IPS-NIHi7 (cell line): ENCODE measurements around the gene SPINK13.
"Not testable (repeated sequence)": the region's sequence is repeated elsewhere in the genome, so short reads cannot be mapped to it uniquely, and the experiment has no call there.

Source experiments
- DNase-seq: peaks from one replicate; pipeline ENCODE4 v3.0.0; 2012; ENCODE audit warnings: mixed read lengths; ENCODE audit errors: extremely low spot score

Gene SPINK13

GRCh38 chr5:148268566-148268965, at the start of gene SPINK13:
SPINK13 (plus strand) TSS chr5:148268794; CDS start chr5:148270073, 1,279 bp downstream.
- peak; percentile 14 for DNase-seq

- no peak for DNase-seq
Observed at GRCh38 chr5:148221508-148221907, 47.1 kb upstream of the SPINK13 start.

- DNase-seq = no peak
Observed at GRCh38 chr5:148224117-148224742, 44.4 kb upstream of the SPINK13 start.

- DNase-seq = no peak
Observed at GRCh38 chr5:148228392-148228984, 40.1 kb upstream of the SPINK13 start.

GRCh38 chr5:148229840-148230239, 38.8 kb upstream of the SPINK13 start:
- no peak for DNase-seq

GRCh38 chr5:148230240-148230639, 38.4 kb upstream of the SPINK13 start:
- no peak for DNase-seq

GRCh38 chr5:148237785-148238417, 30.7 kb upstream of the SPINK13 start:
- no peak for DNase-seq

- no peak for DNase-seq
Observed at GRCh38 chr5:148238418-148238794, 30.2 kb upstream of the SPINK13 start, which contains the start of gene MARCOL. MARCOL (plus strand) TSS chr5:148238525; CDS start chr5:148238598, 73 bp downstream.

GRCh38 chr5:148248894-148249293, 19.7 kb upstream of the SPINK13 start:
- DNase-seq = no peak

- no peak for DNase-seq
Observed at GRCh38 chr5:148255456-148255855, 13.1 kb upstream of the SPINK13 start.

- peak; percentile 19 for DNase-seq
Observed at GRCh38 chr5:148259288-148259687, 9.3 kb upstream of the SPINK13 start.

- DNase-seq = no peak
Observed at GRCh38 chr5:148261221-148261620, 7.4 kb upstream of the SPINK13 start.

- no peak for DNase-seq
Observed at GRCh38 chr5:148267962-148268361, 632 bp upstream of the SPINK13 start.

- not testable (repeated sequence) for DNase-seq
Observed at GRCh38 chr5:148275129-148275528, 6.5 kb downstream of the SPINK13 start.

GRCh38 chr5:148280893-148281292, 12.3 kb downstream of the SPINK13 start:
- not testable (repeated sequence) for DNase-seq

- DNase-seq = not testable (repeated sequence)
Observed at GRCh38 chr5:148281336-148281735, 12.7 kb downstream of the SPINK13 start.

GRCh38 chr5:148290271-148291195, 21.9 kb downstream of the SPINK13 start:
- peak; percentile 42 for DNase-seq

- DNase-seq = peak; percentile 18
Observed at GRCh38 chr5:148297731-148298130, 29.1 kb downstream of the SPINK13 start.

GRCh38 chr5:148306446-148306845, 37.9 kb downstream of the SPINK13 start:
- no peak for DNase-seq

- DNase-seq = no peak
Observed at GRCh38 chr5:148309019-148309418, 40.4 kb downstream of the SPINK13 start.

GRCh38 chr5:148309746-148310145, 41.2 kb downstream of the SPINK13 start:
- DNase-seq = no peak

GRCh38 chr5:148311484-148311883, 42.9 kb downstream of the SPINK13 start:
- DNase-seq = no peak
